CD4-positive, alpha-beta T cell treated with Interleukin-15 for 4 hours (primary cell): ENCODE results near the gene FLNB.
"Not testable (repeated sequence)": the region's sequence is repeated elsewhere in the genome, so short reads cannot be mapped to it uniquely, and the experiment has no call there.

Experiments
- DNase-seq: peaks from one replicate; pipeline ENCODE4 v3.0.0-alpha.2; 2020; ENCODE audit warnings: low spot score

The FLNB gene

DNA sequence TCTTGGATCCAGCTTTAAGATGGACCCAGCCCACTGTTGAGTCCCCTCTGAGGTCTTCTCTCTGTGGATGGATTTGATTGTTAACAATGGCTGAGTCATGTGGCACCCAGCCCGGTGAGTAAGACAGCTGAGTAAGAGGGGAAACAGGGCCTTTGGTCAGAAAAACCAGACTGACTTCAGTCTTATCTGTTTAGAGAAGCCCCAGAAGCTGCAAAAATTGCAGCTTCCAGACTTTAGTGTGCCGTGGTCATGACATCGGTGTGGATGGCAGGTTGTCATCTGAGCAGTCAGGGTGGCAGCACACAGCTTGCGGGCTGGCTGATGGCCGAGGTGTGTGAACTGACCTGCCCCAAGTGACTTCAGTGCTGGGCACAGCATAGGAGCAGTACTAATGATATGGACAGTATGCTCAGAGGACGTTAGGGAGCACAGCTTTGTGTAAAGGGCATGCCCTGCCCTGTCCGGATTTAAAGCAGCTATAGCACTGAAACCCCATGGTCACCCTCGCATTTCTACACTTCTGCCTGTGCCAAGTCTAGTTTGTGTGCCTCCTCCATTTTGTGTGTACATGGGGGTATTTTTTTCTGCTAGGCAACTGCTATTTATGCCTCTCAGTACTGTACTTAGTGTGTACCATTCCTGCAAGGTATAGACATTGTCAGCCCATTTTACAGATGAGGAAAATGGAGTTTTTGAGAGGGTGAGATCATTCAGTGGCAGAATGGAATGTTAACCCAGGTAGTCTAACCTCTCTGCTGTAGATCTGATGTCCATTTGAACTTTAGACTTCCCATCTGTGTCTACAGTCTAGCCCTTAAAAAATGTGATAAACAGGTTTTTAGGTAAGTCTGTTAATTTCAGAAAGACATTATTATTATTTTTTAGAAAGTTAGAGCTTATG, 44.4 kb downstream of the FLNB start:
- peak; percentile 12 for DNase-seq

GRCh38 chr3:58054652-58055051, 46.4 kb downstream of the FLNB start:
- DNase-seq, result no peak

- DNase-seq, result no peak
Observed at GRCh38 chr3:58055314-58055713, 47.1 kb downstream of the FLNB start.

DNA sequence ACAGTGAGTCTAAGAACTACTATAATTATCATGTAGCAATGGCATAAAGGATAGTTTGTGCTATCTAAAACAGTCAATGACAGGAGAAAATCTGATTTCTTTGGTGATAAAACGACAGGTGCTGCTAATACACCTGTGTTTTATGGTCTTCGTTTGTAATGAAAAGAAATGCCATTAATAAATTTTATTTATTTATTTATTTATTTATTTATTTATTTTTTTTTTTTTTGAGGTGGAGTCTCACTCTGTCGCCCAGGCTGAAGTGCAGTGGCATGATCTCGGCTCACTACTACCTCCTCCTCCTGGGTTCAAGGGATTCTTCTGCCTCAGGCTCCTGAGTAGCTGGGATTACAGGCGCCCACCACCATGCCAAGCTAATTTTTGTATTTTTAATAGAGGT, 47.7 kb downstream of the FLNB start:
- not testable (repeated sequence) for DNase-seq

DNA sequence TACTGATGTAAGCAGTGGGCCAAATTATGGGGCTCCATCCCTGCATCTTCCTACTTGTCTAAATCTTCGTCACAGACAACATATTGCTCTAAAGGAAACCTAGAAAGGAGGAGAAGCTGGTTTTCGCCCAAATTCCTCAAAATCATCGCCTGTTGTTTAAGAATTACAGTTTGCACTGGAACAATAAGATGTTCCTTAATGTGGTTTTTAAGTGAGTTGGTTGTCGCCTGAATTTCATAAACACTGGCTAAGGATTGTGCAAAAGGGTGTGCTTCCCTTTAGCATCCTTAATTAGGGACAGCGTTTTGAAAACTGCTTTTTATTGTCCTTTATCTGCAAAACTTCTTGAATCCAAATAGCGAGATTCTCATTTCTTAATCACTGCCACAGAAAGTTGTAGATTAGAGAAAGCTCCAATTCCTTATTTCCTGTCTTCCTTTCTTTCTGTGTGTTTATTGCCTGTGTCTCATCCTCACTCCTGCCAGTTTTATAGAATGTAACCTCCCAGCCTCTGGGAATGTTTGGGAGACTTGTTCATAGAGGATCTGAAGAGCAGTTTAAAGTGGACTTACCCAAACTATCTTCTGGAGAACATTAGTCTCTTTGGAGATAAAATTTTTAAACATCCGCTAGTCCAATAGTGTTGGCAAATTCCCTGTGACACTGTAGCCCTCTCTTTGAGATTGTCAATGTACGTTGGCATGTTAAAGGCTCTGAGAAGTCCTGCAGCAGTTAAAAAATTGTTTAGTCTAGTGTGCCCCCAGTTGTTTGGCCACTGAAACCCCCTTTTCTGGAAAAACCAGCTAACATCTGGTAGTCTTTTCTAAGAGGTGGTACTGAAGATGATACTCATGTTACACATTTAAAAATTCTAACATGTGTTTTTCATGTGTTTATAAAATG, 50.4 kb downstream of the FLNB start:
- no peak for DNase-seq

DNA sequence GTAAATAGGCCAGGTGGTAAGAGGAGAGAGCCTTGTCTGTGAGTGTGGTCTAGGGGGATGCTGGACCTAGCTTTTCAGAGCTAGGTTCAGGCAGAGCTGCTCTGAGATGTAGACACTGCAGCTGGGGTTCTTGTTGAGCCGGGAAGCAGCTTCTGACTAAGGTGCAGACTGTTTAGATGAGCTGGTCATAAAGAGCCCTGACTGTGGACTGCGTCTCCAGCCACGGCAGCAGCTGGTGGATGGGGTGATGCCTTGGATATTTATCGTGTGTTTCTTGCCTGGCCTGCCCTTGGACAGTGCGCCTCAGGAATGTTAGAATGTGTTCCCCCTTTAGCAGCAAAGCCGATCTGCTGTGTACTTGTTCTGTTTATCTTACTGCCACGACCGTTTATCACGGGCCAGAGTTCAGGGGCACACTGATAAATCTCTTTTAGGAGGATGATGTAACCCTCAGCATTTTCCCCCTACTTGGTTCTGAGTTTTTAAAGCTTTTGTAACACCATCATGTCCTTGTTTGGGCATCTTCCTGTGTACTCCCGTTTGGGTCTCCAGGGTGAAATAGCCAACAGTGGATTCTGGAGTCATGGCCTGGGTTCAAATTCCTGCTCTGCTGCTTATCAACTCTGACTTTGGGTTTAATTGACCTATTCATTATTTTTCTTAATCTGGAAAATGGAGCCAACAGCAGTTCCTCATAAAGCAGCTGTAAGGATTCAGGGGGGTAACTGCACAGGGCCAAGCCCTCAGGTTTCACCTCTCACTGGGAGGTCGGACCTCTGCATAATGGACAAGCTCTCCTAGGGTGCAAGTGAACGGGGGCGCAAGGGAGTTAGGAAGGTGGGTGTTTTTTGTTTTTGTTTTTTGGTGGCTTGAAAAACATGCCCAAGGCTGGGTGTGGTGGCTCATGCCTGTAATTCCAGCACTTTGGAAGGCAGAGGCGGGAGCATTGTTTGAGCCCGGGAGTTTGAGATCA, 51.4 kb downstream of the FLNB start:
- DNase-seq, result no peak

DNA sequence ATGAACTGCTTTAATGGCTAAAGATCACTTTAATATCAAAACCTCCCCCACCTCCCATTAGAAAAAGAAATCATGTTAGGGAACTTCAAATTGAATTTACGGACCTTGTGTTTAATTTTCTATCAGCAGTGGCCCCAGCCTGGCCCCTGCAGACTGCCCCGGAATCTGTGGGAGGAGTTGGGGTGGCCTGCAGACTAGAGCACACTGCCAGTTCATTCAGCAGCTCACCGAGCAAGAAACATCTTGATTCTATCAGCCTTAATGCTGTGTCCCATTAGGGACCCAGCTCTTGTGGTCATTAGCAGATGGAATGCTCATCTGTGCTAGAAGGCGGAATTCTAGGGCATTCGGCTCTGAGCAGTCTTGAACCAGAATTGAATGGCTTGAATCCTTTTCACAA, 54.2 kb downstream of the FLNB start:
- no peak for DNase-seq

DNA sequence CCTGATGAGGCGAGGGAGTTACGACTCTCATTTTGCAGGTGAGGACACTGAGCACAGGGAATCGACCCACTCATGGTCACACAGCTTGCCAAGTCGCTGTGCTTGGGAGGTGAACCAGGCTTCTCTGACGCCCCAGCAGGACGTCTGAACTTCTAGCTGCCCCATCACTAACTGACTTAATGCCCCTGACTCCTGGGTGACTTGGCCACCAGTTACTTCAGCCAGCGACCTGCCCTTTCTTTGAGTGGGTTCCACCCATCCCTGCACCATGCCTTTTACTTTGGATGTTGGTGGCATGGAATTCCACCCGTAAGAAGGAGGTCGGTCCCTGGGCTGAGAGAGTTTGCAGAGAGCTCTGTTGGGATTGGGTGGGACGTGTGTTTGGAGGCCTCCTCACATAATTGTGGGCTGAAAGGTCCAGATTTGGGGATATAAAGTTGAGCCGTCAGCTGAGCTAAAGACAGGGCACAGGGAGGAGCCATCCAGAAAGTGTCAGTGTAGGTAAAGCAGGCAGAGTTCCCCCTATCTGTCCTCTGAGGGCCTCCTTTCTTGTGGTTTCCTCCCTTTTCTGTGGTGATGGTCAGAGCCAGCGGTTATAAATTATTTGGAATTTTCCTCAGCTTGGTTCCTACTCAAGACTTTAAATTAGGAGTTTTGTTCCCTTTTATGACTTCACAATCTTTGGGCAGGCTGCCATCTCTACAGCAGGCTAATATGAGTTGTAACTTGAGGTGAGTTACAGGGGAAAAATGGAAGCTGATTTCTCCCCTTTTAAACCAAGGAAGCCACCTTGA, 55.0 kb downstream of the FLNB start:
- no peak for DNase-seq

DNA sequence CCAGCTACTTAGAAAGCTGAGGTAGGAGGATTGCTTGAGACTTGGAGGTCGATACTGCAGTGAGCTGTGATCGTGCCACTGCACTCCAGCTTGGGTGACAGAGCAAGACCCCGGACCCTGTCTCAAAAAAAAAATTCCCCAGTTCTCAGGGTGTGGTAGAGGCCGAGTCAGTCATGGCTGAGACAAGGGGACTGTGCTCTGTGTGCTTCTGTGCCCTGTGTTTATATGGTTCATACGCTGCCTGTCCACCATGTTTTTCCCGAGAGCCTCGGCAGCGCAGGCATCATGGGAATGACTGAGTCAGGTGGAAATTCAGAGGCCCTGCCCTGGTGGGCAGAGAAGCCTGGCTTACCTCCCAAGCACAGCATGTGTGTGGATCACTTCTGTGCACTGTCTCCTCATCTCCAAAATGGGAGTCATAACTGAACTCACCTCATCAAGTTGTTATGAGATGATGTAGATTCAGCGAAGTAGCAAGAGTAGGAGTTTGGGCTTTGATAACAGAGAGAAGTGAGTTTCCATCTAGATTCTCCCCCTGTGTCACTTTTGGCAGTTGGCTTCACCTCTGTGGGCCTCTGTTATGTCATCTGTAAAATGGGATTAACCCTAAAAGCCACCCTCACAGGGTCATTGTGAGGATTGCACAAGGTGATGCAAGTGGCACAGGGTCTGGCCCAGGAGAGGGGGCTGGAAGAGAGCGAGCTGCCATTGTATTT, 56.9 kb downstream of the FLNB start:
- DNase-seq, result no peak

DNA sequence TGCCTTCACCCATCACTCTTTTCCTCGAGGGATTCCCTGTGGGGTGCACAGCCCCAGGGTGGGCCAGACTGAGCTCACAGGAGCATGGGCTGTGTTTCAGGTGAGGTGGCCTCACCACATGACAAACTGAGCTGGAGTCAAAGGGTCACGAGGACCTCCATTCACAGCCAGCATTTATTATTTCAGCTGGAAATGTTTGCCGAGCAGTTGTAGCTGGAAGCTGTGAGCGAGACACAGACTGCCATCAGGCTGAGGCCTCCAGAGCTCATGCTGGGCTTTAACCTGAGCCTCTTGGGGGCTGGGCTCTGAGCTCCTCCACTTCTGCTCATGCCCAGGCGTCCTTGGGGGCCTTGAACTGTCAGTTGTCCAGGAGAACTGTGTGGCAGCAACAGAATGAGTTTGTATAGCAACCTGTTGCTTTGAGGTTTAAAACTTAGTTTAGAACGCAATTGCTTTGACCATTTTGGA, 57.5 kb downstream of the FLNB start:
- no peak for DNase-seq

- no peak for DNase-seq
Observed at GRCh38 chr3:58066842-58067241, 58.6 kb downstream of the FLNB start.

DNA sequence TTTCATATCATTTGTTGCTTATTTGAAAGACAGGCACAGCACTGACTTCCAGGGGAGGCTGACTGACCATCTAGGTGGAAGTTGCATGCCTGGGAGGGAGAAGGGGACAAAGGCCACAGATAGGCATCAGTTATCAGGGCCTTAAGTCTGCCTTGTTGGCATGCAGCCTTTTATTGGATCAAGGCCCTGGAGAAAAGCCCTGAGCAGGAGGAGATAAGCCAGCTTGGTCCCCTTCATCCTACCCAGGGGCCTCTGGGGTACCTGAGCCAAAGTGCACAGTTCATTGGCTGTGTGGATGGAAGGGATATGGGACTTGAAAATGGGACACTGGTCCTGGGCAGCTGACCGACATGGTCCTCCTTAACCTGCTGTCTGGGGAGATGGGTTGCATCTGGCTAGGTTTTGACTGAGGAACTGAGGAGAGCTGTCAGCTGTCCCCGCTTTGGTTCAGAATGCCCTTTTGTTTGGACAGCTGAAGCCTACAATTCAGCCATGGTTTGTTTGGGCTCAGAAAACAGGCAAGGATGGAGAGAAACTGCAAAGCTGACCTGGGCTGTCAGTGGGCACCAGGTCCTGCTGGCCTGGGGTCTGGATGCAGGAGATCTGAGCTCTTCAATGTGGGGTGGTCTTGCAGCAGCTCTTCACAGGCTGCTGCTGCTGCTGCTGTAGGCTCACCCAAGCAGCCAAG, 60.0 kb downstream of the FLNB start:
- no peak for DNase-seq

- DNase-seq, result no peak
Observed at GRCh38 chr3:58071480-58071971, 63.3 kb downstream of the FLNB start.

DNA sequence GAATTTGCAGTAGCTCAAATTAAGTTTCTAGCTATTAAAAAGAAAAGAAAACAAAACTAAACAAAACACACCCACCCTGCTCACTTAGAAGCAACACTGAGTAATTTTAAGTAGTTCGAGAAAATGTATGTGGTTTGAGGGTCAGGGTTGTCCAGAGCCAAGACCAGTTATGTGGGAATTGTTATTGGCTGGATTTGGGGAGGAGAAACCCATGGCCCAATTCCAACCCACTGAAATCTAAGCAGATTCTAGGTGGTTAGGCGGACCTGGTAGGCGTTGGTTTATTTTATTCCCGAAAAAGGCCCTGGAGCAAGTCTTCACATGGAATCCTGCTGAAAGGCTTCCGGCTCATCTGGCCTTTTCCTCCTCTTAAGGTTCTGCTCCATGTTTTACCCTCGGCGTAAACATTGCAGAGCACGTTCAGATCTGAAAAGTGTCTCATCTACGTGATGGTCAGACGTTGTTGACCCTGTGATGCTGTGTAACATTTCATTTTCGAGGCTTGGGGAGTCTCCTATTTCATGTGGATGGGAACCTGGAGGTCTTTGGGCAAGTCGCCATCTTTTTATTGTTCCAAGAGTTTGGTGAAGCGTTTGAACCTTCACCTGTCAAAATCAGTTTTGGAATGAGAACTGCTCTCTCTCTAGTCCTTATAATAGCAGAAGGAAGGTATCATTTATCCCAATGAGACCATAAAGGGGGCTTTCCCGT, 64.0 kb downstream of the FLNB start:
- no peak for DNase-seq

GRCh38 chr3:58072763-58073130, 64.5 kb downstream of the FLNB start:
- DNase-seq, result no peak

- DNase-seq, result no peak
Observed at GRCh38 chr3:58073301-58074108, 65.3 kb downstream of the FLNB start.

DNA sequence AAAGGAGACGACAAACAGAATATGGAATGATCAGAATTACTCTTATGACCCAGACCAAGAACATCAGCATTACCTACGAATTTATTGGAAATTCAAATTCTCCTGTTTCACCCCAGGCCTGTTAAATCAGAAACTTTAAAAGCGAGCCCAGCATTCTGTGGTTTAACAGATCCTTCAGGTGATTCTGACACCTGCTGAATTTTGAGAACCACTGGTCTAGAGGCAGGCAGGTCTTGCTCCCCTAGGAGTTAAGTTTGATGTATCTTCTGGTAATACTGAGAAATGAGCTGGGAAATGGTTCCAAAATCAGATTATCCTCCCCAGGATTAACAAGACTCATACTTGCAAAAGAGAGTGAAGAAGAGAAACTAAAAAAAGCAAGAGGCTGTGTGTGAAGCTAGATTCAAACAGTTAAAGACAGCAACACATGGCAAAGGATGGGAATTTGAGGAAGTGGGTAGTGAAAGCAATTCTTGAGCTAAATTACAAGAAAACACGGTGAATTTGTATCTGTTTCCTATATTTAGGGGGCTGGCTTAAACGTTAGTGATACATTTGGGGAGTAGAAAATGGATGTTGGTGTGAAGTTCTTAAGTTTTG, 66.0 kb downstream of the FLNB start:
- no peak for DNase-seq

DNA sequence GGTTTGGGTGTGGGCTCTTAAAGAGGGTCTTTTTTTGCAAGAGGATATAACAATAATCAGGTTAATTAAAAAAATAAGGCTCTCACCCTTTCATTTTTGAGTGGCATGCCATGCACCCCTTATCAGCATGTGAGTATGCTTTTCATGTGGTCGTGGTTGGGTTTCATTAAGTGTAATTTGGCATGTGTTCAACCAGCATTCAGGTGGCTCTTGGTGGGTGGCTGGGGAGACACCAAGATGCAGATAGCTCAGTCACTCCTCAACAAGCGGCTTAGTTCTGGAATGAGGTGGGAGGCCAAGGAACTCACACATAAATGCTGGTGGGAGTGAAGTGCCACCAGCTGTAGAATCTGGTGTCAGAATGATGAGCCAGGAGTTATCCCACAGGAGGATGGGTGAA, 66.8 kb downstream of the FLNB start:
- no peak for DNase-seq
